ENCODE results near the gene SOS2. TPM values are rescaled to one million over a fixed set of nuclear protein-coding genes. Genes with fewer than 3 reads are reported as not detected.

The SOS2 gene
- total and polyA plus RNA-seq, 2 of the 4 experiments (the other 2 are of a cell fraction): 6.3 to 10.9 TPM

DNA sequence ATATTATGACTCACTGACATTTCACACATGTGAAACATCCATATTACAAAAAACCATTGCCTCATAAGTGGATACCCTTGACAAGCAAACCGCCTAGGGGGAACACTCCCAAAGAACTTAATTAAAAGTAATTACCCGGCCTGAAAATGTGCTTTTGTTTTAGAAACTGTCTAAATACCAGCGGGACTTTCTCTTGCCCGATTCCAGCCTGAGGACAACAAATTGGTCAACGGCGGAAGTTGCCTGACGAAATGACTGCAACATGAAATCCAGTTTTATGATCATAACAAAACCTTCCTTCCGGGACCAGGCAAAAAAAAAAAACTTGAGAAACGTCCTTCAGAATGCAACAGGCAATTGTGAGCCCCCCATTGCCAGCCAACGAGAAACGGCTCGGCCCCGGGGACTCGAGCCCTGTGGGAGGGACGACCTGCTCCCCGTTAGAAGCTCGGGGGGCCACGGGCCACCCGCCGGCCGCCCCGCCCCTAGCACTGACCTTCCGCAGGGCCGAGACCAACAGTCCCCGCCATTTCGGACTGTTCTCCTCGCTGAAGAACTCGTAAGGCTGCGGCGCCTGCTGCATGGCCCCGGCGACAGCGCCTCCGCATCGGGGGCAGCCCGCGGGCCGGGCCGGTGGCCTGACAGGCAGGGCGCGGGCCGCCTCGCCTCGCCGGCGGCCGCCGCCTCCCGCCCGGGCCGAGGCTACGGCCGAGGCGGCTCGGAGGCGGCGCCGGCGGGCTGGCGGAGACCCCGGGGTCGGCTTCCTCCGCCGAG is 490 bp downstream of the SOS2 start:
- no peak overlapping the region for H2BK15ac ChIP-seq (ENCODE audit: low read depth, low read length)
- no peak overlapping the region for H2AK5ac ChIP-seq (ENCODE audit: low read depth, low read length)
- no peak overlapping the region for H2BK20ac ChIP-seq (ENCODE audit: low read depth, low read length)
- H3K4me1 ChIP-seq (ENCODE audit: control insufficient read depth, insufficient read depth, low read length): peaks cover 3% of the 10 kb centered on the region; the same call in 1 of the 2 replicates
- H3K4me3 ChIP-seq (ENCODE audit: insufficient read depth, low read depth, low read length): peak overlapping the region; percentile 88
- in situ Hi-C loops (cut with MboI; ENCODE audit: low sequenced_read_pairs) (no loop called here), intact Hi-C loops (cut with micrococcal nuclease) (loop anchor here (10.0 kb wide), 1 partner anchor 304 kb away; the partner anchor contains the start of gene MAP4K5), dilution Hi-C loops (cut with HindIII; ENCODE audit: low sequenced_read_pairs, unreplicated experiment) (no loop called here)
- H3K27ac ChIP-seq (ENCODE audit: insufficient read depth, low read length): peak overlapping the region; percentile 92
- peak overlapping the region; percentile 99 for H3K4me2 ChIP-seq (ENCODE audit: low read depth, low read length)
- peak overlapping the region; percentile 23; the same call in 1 of the 2 replicates for H4K91ac ChIP-seq (ENCODE audit: insufficient read depth, low read depth, low read length)
- ChIA-PET CTCF (no interaction called here), POLR2A (ENCODE audit: unreplicated experiment) (interaction anchor here (0.5 to 0.7 kb wide), 2 partner anchors 81 to 167 kb away, joined by 3 to 5 read pairs; partner anchors contain the start of genes DMAC2L and L2HGDH)
- H2AK9ac ChIP-seq (replicated peaks; ENCODE audit: low read depth, low read length, poor library complexity): peak overlapping the region; percentile 22
- peak overlapping the region; percentile 70 for H3K56ac ChIP-seq (ENCODE audit: extremely low read depth, insufficient read depth, low read length)
- H4K5ac ChIP-seq (ENCODE audit: low read depth, low read length): no peak overlapping the region
- H3K36me3 ChIP-seq (ENCODE audit: control insufficient read depth, insufficient read depth, low read length): no peaks in the 10 kb centered on the region
- peak overlapping the region in 1 of 2 experiments; percentile 77; a peak in 1 of 4 replicates for H4K8ac ChIP-seq (ENCODE audit: low read depth in 2 of 2, low read length in 2 of 2)
- H3K18ac ChIP-seq (ENCODE audit: low read depth, low read length): peak overlapping the region; percentile 69
- H2BK120ac ChIP-seq (ENCODE audit: low read depth, low read length): no peak overlapping the region
- peak; percentile 51 for ATAC-seq (ENCODE audit: low read depth)
- H3K27me3 ChIP-seq (ENCODE audit: control insufficient read depth, insufficient read depth, low read length): no peaks in the 10 kb centered on the region
- H3K4ac ChIP-seq (ENCODE audit: low read depth, low read length): peak overlapping the region; percentile 72
- no peaks in the 10 kb centered on the region for H3K9me1 ChIP-seq (ENCODE audit: insufficient read depth, low read length)
- H4K20me1 ChIP-seq (ENCODE audit: insufficient read depth, low read length): peaks cover 35% of the 10 kb centered on the region
- H2BK5ac ChIP-seq (ENCODE audit: low read depth, low read length, poor library complexity, severe bottlenecking): peak overlapping the region; percentile 79
- H3K14ac ChIP-seq (replicated peaks; ENCODE audit: low read depth, low read length): peak overlapping the region; percentile 1
- DNase-seq: peak; percentile 59
- H3K23ac ChIP-seq (ENCODE audit: low read depth, low read length): peak overlapping the region; percentile 87
- H3K9me3 ChIP-seq (ENCODE audit: control insufficient read depth, insufficient read depth, low read length): no peaks in the 10 kb centered on the region
- H2AFZ ChIP-seq (replicated peaks; ENCODE audit: low read length, poor library complexity): peak overlapping the region; percentile 99
- 0% methylated on average over 38 of the region's 64 CpGs; no CpG with 5 or more reads in 1 of the 2 experiments for WGBS, 2 experiments (ENCODE audit: extremely low coverage in 2 of 2, insufficient read length in 1 of 2)
- H3K9ac ChIP-seq (ENCODE audit: low read depth, low read length): peak overlapping the region; percentile 90
- TF ChIP-seq RFX5 (IDR thresholded peaks at IDR 0.05; ENCODE audit: low read depth, low read length) (no peak), MXI1 (IDR thresholded peaks at IDR 0.05; ENCODE audit: borderline replicate concordance, low read depth, low read length) (peak; percentile 39), FOS (IDR thresholded peaks at IDR 0.05; ENCODE audit: low read depth, low read length) (peak; percentile 16; the same call in 1 of the 2 replicates), NFE2L2 (IDR thresholded peaks at IDR 0.05; ENCODE audit: low read depth, low read length) (no peak), RCOR1 (IDR thresholded peaks at IDR 0.05; ENCODE audit: insufficient replicate concordance, low read length) (no peak), BHLHE40 (IDR thresholded peaks at IDR 0.05; ENCODE audit: low read depth, low read length) (no peak), CHD1 (IDR thresholded peaks at IDR 0.05; ENCODE audit: low read depth, low read length) (no peak), POLR2A (IDR thresholded peaks at IDR 0.05; ENCODE audit: low read depth, low read length) (no peak), CEBPB (IDR thresholded peaks at IDR 0.05; ENCODE audit: low read depth, low read length) (peak; percentile 73)
- TF ChIP-seq, protein P1, sequence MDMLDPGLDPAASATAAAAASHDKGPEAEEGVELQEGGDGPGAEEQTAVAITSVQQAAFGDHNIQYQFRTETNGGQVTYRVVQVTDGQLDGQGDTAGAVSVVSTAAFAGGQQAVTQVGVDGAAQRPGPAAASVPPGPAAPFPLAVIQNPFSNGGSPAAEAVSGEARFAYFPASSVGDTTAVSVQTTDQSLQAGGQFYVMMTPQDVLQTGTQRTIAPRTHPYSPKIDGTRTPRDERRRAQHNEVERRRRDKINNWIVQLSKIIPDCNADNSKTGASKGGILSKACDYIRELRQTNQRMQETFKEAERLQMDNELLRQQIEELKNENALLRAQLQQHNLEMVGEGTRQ (IDR thresholded peaks at IDR 0.05; ENCODE audit: low read depth, low read length): no peak
- H3K79me1 ChIP-seq (ENCODE audit: low read depth in 1 of 2, low read length in 2 of 2): peaks cover 0 to 51% of the 10 kb centered on the region in 2 experiments; a peak in 2 of 4 replicates
- BruUV-seq (replicated peaks): no TSS peak
